GM12865 (cell line): ENCODE data around the gene ASPSCR1.

Experiments used
- DNase-seq: peaks from one replicate; pipeline ENCODE4 v3.0.0; 2010; ENCODE audit warnings: low read depth
- H3K4me3 ChIP-seq: 2 replicates; pipeline ENCODE4 v1.5.1; 2011; ENCODE audit warnings: mild to moderate bottlenecking, low read depth, low read length, control low read depth
- TF ChIP-seq, protein P1 (sequence below): IDR thresholded peaks from 2 replicates; pipeline ENCODE4 v1.5.1; 2011; ENCODE audit warnings: low read length, control low read depth, low read depth, inconsistent platforms; ENCODE audit not compliant: insufficient read depth; ENCODE audit errors: missing control alignments

Gene ASPSCR1

DNA sequence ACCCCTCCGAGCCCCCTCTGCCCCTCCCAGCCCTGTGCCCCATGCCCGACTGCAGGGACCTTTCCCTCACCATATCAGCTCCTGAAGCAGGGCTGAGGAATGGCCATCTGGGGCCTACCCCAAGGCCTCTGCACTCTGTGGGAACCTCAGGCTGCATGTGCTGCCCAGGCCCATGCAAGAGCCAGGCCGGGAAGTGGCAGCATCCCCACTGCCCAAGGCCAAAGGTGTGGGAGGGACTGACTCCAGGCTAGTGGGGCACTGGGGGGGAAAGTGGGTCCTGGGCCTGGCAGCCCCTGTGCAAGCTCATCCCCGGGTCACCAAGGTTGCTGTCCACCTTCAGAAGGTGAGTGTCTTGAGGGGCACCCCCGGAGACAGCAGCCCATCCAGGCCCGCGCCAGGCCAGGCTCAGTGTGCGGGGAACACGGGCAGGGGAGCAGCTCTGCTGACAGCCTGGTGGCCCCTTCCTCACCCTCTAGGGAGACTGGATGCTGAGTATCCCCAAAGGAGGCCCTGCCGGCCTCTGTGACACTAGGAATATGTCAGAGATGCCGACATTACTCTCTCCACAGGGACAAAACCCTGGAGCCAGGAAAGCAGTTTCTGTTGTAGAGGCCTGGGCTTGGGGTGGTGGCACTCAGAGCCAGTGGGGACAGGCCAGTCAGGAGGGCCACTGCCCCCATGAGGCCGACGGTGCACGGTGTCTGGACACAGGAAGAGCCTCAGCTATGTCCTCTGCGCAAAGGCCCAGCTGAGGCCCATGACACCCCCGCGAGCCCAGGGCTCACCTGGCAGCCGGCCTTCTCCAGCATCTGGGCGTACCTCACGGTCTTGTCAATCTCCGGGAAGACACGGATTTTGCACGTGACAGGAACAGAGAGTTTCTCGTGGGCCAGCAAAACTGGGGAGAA lies 84.9 kb downstream of the ASPSCR1 start:
- TF ChIP-seq, protein P1, sequence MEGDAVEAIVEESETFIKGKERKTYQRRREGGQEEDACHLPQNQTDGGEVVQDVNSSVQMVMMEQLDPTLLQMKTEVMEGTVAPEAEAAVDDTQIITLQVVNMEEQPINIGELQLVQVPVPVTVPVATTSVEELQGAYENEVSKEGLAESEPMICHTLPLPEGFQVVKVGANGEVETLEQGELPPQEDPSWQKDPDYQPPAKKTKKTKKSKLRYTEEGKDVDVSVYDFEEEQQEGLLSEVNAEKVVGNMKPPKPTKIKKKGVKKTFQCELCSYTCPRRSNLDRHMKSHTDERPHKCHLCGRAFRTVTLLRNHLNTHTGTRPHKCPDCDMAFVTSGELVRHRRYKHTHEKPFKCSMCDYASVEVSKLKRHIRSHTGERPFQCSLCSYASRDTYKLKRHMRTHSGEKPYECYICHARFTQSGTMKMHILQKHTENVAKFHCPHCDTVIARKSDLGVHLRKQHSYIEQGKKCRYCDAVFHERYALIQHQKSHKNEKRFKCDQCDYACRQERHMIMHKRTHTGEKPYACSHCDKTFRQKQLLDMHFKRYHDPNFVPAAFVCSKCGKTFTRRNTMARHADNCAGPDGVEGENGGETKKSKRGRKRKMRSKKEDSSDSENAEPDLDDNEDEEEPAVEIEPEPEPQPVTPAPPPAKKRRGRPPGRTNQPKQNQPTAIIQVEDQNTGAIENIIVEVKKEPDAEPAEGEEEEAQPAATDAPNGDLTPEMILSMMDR, result no peak
- no peak for DNase-seq
- no peak overlapping the region for H3K4me3 ChIP-seq

DNA sequence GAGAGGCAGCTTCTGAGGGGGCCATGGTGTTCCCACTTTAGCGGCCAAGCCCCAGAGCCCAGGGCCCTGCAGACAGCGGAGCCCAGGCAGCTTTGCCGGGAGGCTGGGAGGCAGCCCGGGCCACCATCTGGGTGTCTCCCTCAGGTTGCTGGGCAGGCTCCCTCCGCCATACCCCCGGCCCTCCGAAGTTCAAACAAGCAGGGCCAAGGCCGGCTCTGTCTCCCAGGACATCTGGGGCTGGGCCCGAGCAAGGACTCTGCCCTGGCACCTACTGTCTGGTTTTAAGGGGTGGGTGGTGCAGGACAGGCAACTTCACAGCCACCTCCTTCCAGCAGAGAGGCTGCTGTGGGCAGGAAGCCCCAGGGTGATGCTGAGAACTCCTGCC lies 85.5 kb downstream of the ASPSCR1 start:
- TF ChIP-seq, protein P1, result no peak
- DNase-seq, result no peak
- no peak overlapping the region for H3K4me3 ChIP-seq

DNA sequence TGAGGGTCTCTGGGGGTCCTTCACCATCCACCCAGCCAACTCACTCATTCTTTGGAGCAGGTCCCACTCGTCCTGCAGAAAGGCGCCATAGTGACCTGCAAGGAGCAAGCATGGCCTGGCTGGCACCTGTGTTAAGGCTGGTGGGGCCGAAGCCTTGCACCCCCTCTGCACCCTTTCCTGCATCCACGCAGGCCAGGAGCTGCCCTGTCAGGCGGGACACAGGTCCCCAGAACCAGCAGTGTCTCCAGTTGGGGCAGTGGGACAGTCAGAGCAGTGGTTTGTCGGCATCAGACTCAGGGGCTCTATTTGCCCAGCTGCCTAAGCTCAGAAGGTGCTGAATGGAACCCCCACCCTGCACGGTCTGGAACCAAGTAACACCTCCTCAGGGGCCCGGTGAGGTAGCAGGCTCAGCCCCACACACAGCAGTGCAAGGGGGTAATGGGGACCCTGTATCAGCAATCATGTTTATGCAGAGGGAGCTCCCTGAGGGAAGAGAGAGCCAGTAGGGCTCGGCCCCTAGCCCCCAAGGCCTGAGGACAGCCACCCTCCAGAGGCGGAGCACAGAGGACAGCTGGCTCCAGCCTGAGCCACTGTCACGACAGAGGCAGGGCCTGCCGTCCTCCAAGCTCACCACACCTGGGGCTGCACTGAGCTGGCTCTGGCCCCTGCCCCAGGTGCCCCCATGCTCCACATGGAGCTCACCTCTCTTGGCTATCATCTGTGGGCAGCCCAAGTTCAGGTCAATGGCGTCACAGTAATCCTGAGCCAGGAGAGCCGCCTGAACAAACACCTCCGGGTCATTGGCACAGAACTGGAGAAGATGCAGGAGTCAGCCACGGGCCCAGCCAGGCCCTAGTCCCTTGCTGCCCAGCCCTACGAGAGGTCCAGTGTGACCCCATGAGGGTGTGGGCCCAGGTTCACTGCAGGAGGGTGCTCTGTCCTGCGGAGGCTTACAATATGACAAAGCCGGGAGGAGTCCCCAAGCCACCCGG lies 86.3 kb downstream of the ASPSCR1 start:
- no peak overlapping the region; the same call in 1 of the 2 replicates for H3K4me3 ChIP-seq
- TF ChIP-seq, protein P1, result no peak
- no peak for DNase-seq

DNA sequence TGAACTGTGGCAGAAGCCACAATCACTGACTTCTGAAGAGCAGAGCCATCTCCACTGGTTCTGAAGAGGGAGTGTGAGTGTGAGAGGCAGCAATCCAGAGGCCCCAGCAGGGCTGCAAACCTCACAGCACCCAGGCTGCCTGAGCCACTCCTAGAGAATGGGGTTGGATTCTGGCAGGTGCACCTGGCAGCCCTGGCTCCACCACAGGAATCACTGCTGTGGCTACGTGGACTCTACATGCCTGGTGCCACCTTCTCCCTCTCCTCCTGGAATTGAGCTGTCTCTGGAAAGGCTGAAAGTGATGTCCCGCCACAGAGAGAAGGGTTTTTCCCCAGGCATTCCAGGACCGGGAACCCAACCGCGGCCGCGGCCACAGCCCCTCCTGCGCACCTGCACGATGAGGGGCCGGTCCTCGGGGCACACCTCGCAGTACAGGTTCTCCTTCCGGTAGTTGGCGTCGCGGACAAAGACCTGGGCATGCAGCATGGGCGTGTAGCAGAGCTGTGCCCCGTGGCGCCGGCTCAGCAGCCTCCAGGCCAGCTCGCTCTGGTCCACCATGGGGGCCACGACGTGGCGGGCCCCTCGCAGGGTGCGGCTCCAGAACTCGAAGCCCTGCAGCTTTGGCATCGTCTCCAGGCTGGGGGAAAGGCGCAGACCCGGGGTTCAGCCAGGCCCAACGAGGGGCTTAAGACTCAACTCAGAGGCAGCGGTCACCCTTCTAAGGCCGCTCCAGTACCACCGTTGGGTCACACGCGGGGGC lies 87.2 kb downstream of the ASPSCR1 start:
- TF ChIP-seq, protein P1, result no peak
- peak overlapping the region; percentile 98 for H3K4me3 ChIP-seq
- peak; percentile 48 for DNase-seq

DNA sequence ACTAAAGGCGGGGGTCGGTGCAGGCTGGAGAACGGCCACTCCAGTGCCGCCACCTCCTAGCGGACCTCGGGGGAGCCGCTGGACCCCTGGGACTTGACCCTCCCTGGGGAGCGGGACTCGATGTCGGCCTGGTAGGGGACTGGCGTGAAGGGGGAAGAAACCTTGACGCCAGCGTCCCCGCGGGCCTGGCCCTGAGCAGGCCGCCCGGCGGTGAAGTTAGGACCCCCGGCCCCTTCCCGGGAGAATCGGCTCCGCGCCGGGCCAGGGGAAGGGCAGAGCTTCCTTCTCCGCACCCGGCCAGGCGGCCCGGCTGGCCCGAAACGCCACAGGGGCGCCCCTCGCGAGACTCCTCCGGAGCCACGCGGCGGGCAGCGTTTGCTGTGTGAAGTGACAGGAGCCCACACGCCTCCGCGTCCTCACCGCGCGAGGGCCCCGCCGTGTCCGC lies 87.8 kb downstream of the ASPSCR1 start:
- peak; percentile 38 for DNase-seq
- H3K4me3 ChIP-seq, result peak overlapping the region; percentile 98
- TF ChIP-seq, protein P1, result no peak

DNA sequence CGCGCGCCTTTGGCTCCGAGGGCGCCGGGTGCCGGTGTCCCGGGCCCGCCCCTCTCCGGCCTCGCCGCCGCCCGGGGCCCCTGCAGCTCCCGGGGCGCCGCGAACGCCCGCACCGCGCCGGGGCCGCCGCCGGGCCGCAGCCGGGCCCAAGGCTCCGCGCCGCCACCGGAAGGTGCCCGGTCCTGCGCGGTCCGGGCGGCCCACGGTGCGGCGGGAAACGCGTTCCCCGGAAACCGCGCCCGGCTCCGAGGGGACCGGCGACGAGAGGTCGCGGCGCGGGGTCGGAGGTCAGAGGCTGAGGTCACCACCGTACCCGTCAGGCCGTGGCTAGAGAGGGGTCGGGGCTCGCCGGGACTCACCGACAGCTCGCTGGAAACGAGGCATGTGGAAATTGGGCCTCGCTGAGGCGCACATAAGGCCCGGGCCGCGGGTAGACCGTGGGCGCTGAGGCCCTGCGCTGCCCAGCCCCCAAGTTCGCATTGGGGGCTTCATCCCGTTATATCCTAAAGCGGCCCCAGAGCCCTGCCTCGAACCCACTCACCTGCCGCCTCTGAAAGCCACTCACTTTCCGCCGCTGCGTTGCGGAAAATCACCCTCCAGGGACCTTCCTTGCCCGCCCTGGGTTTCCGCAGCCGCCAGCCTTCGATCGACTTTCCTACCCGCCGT lies 88.3 kb downstream of the ASPSCR1 start, which contains the start of gene DUS1L:
Gene DUS1L (minus strand): TSS at position 167 of the 666 bp plus-strand sequence. CDS start 745 bp downstream, outside the sequence.
- TF ChIP-seq, protein P1, result no peak
- peak within 1 kb of the TSS; percentile 98 for H3K4me3 ChIP-seq
- peak; percentile 83 for DNase-seq
